ENCODE results near the gene SLC4A7. TPM values are rescaled to one million over a fixed set of nuclear protein-coding genes. Genes with fewer than 3 reads are reported as not detected.

SLC4A7 gene
- total RNA-seq, 4 donors from 2014 or later: 23.1 to 62.9 (median 43.6) TPM

GRCh38 chr3:27501759-27502158, 17.6 kb upstream of the SLC4A7 start:
- H3K27ac ChIP-seq: no peak overlapping the region
- no peak for TF ChIP-seq POLR2AphosphoS5 (IDR thresholded peaks at IDR 0.05)
- TF ChIP-seq EP300 (IDR thresholded peaks at IDR 0.05): no peak
- no peak for TF ChIP-seq POLR2A (IDR thresholded peaks at IDR 0.05)
- no peak for TF ChIP-seq CTCF (IDR thresholded peaks at IDR 0.05)
- no peak overlapping the region for H3K4me3 ChIP-seq
- 90 to 97% methylated on average over 2 to 3 of the region's 3 CpGs for WGBS, 2 donors (ENCODE audit: low coverage in 1 of 2)
- no peak for ATAC-seq
- no peaks in the 10 kb centered on the region for H3K27me3 ChIP-seq
- no peaks in the 10 kb centered on the region for H3K36me3 ChIP-seq
- H3K4me1 ChIP-seq: peaks cover 0 to 7% (median 0%) of the 10 kb centered on the region in 3 donors
- no peaks in the 10 kb centered on the region for H3K9me3 ChIP-seq

- no peaks in the 10 kb centered on the region for H3K9me3 ChIP-seq
- no peaks in the 10 kb centered on the region for H3K27me3 ChIP-seq
- no peak for ATAC-seq
- peaks cover 0 to 7% (median 0%) of the 10 kb centered on the region in 3 donors for H3K4me1 ChIP-seq
- no peak overlapping the region for H3K27ac ChIP-seq
- no peak overlapping the region for H3K4me3 ChIP-seq
- no peak for TF ChIP-seq POLR2AphosphoS5 (IDR thresholded peaks at IDR 0.05)
- no peak for TF ChIP-seq POLR2A (IDR thresholded peaks at IDR 0.05)
- TF ChIP-seq EP300 (IDR thresholded peaks at IDR 0.05): no peak
- no peak for TF ChIP-seq CTCF (IDR thresholded peaks at IDR 0.05)
- H3K36me3 ChIP-seq: no peaks in the 10 kb centered on the region
These were observed 16.8 kb upstream of the SLC4A7 start for GRCh38 chr3:27500986-27501385.

- Histone ChIP-seq H3K4me3 (no peak overlapping the region), H3K36me3 (no peaks in the 10 kb centered on the region), H3K27me3 (no peaks in the 10 kb centered on the region), H3K4me1 (peaks cover 0 to 7% (median 0%) of the 10 kb centered on the region in 3 donors), H3K9me3 (no peaks in the 10 kb centered on the region), H3K27ac (no peak overlapping the region)
- TF ChIP-seq POLR2AphosphoS5 (IDR thresholded peaks at IDR 0.05): no peak
- TF ChIP-seq EP300 (IDR thresholded peaks at IDR 0.05): no peak
- no peak for TF ChIP-seq POLR2A (IDR thresholded peaks at IDR 0.05)
- no peak for TF ChIP-seq CTCF (IDR thresholded peaks at IDR 0.05)
- 100% methylated on average over 1 of the region's 1 CpG; no CpG with 5 or more reads in 1 of the 2 donors for WGBS, 2 donors (ENCODE audit: low coverage in 1 of 2)
- no peak for ATAC-seq
These were observed 15.9 kb upstream of the SLC4A7 start for GRCh38 chr3:27500035-27500434.

- Histone ChIP-seq H3K36me3 (no peaks in the 10 kb centered on the region), H3K4me1 (no peaks in the 10 kb centered on the region), H3K9me3 (no peaks in the 10 kb centered on the region), H3K27me3 (no peaks in the 10 kb centered on the region), H3K27ac (no peak overlapping the region), H3K4me3 (no peak overlapping the region)
- ATAC-seq: no peak
- TF ChIP-seq POLR2A (IDR thresholded peaks at IDR 0.05) (no peak), CTCF (IDR thresholded peaks at IDR 0.05) (no peak), POLR2AphosphoS5 (IDR thresholded peaks at IDR 0.05) (no peak), EP300 (IDR thresholded peaks at IDR 0.05) (no peak)
These were observed 10.6 kb upstream of the SLC4A7 start for GRCh38 chr3:27494784-27495183.

- Histone ChIP-seq H3K36me3 (no peaks in the 10 kb centered on the region), H3K4me1 (peaks cover 0 to 33% (median 0%) of the 10 kb centered on the region in 3 donors), H3K4me3 (no peak overlapping the region), H3K27ac (no peak overlapping the region), H3K9me3 (no peaks in the 10 kb centered on the region), H3K27me3 (no peaks in the 10 kb centered on the region)
- 82% methylated on average over 2 of the region's 2 CpGs; no CpG with 5 or more reads in 1 of the 2 donors for WGBS, 2 donors (ENCODE audit: low coverage in 1 of 2)
- ATAC-seq: no peak
- no peak for TF ChIP-seq EP300 (IDR thresholded peaks at IDR 0.05)
- no peak for TF ChIP-seq POLR2A (IDR thresholded peaks at IDR 0.05)
- no peak for TF ChIP-seq POLR2AphosphoS5 (IDR thresholded peaks at IDR 0.05)
- TF ChIP-seq CTCF (IDR thresholded peaks at IDR 0.05): no peak
These were observed 4.6 kb upstream of the SLC4A7 start for GRCh38 chr3:27488821-27489220.
